Dendritic cell treated with granulocyte-macrophage colony-stimulating factor and Interleukin-4, amounts not matched to agents 40 ng/mL and 50 ng/mL, for 4 days (primary cell): ENCODE data around the gene CXCR4.

Source experiments
- H3K27ac Mint-ChIP-seq: one replicate; pipeline ENCODE4 v1.8.0; 2022; ENCODE audit warnings: mild to moderate bottlenecking, mixed read lengths
- H3K27me3 Mint-ChIP-seq: one replicate; pipeline ENCODE4 v1.8.0; 2022; ENCODE audit warnings: mild to moderate bottlenecking, mixed read lengths
- H3K36me3 Mint-ChIP-seq: one replicate; pipeline ENCODE4 v1.8.0; 2022; ENCODE audit warnings: low read depth, mixed read lengths
- H3K4me1 Mint-ChIP-seq: one replicate; pipeline ENCODE4 v1.8.0; 2022; ENCODE audit warnings: low read depth, mixed read lengths
- H3K4me3 Mint-ChIP-seq: one replicate; pipeline ENCODE4 v1.8.0; 2022; ENCODE audit warnings: mild to moderate bottlenecking, moderate library complexity, mixed read lengths
- H3K9me3 Mint-ChIP-seq: one replicate; pipeline ENCODE4 v1.8.0; 2022; ENCODE audit warnings: mixed read lengths
- intact Hi-C: fragments of 100-400 bp; cut with micrococcal nuclease; formaldehyde crosslinking; loops from one replicate; pipeline ENCODE4 v1.15.0; 2022

The CXCR4 gene

DNA sequence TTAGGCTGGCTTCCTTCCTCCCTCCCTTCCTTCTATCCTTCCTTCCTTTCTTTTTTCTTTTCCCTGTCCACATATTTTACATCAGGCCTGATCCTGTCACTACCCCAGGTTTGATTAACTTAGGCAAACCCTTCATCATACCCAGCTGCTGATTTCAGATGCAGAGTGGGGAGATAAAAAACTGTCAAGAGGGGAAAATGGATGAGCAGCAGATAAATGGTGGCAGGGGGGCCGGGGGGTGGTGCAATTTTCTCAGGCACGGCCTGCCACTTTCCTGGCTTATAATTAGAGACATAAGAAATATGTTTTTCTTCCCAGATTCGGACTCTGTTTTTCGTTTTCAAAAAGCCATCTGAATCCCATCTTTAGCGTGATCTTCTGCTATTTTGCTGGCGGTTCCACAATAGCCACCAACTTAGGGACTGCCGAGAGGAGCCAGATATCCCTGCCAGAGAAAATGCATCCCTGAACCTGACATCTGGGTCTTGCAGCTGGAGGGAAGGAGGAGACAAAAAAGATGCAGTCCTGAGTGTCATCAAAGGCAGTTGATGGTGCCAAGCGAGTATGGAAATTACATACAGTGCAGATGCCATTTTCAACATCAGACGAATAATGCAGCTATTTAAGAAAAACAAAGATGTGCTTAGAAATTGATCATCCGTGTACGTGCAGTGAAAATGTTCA, 49.9 kb downstream of the CXCR4 start:
- Mint-ChIP-seq H3K4me3 (no peak overlapping the region), H3K9me3 (peaks cover 15% of the 10 kb centered on the region), H3K27ac (no peak overlapping the region), H3K36me3 (no peaks in the 10 kb centered on the region), H3K4me1 (peaks cover 6% of the 10 kb centered on the region), H3K27me3 (peaks cover 5% of the 10 kb centered on the region)
- intact Hi-C loops = no loop called here

DNA sequence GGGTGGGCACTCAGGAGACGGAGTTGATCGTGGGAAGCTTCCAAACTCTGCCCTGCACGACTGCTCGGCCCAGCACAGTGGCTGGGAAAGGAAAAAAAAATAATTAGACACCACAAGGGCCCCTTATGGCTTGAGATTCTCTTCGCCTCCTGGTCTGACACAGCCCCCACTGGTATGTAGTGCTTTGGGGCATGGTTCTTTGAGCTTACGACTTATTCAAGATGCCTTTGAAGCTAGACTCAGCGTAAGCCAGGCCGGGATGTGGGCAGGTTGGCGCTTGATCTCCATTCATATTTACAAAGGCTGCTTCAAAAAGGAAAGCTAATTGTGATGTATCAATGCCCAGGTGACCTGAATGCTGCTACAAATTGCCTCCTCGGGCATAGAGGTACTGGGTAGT, 50.5 kb downstream of the CXCR4 start:
- intact Hi-C loops = no loop called here

DNA sequence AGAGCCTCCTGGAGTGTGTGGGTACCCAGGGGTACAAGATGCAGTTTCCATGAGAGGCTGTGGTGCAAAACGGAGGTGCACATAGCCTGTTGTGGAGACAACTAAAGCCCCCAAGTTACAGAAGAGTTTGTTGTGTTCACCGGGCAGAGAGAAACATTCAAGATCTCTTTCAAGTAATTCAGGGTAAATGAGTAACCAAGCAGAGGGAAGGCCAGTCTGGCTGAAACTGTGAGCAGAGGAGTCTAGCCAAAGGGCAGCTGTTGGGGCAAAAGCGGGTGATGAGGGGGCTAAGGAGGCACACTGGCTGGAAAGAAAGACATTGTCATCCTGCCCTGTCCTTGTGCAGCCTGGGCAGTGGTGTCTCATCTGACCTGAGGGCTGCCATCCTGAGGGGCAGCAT, 52.0 kb downstream of the CXCR4 start:
- intact Hi-C loops = no loop called here
- Mint-ChIP-seq H3K9me3 (no peaks in the 10 kb centered on the region), H3K4me1 (peaks cover 6% of the 10 kb centered on the region), H3K36me3 (no peaks in the 10 kb centered on the region), H3K27me3 (peaks cover 5% of the 10 kb centered on the region), H3K4me3 (no peak overlapping the region), H3K27ac (no peak overlapping the region)

More for the DNA sequence above, 50.5 kb downstream of the CXCR4 start:
- no peak overlapping the region for H3K4me3 Mint-ChIP-seq
- no peak overlapping the region for H3K27ac Mint-ChIP-seq
- H3K9me3 Mint-ChIP-seq = peaks cover 9% of the 10 kb centered on the region
- peaks cover 5% of the 10 kb centered on the region for H3K27me3 Mint-ChIP-seq
- peaks cover 6% of the 10 kb centered on the region for H3K4me1 Mint-ChIP-seq
- no peaks in the 10 kb centered on the region for H3K36me3 Mint-ChIP-seq

DNA sequence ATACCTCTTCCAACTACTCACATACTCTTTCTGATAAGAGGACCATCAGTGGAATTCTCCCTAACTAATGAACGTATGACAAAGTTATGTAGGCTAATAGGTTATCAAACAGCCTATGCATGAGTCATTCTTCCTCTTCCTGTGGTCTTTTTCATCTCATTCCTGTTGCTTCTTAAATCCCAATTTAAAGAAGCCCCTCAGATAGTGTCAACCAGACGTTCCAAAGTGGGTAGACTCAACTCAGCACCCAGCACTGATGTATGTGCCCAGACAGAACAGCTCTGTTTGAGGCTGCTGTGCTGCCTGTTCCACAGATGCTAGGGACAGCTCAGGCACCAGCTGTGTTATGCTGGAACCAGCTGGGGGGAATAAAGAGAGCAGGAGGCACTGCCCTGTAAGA, 52.6 kb downstream of the CXCR4 start:
- Mint-ChIP-seq H3K27me3 (peaks cover 5% of the 10 kb centered on the region), H3K36me3 (no peaks in the 10 kb centered on the region), H3K9me3 (no peaks in the 10 kb centered on the region), H3K4me3 (no peak overlapping the region), H3K27ac (no peak overlapping the region), H3K4me1 (peaks cover 6% of the 10 kb centered on the region)
- intact Hi-C loops = no loop called here
